22Rv1 (cell line): ENCODE measurements around the gene TMEM222.

Source experiments
- H3K27ac ChIP-seq: fragments of 450-650 bp; 2 replicates; pipeline ENCODE4 v1.5.1; 2017
- ZFX ChIP-seq: fragments of 450-650 bp; IDR thresholded peaks from 2 replicates; pipeline ENCODE4 v1.6.1; 2017; ENCODE audit warnings: antibody characterized with exemption, borderline replicate concordance
- TF ChIP-seq, protein P1 (sequence below): fragments of 450-650 bp; IDR thresholded peaks from 2 replicates; pipeline ENCODE4 v1.5.1; 2017; ENCODE audit warnings: mild to moderate bottlenecking

The TMEM222 gene

GRCh38 chr1:27342778-27343638, 21.0 kb downstream of the TMEM222 start:
- no peak for TF ChIP-seq ZFX
- TF ChIP-seq, protein P1, sequence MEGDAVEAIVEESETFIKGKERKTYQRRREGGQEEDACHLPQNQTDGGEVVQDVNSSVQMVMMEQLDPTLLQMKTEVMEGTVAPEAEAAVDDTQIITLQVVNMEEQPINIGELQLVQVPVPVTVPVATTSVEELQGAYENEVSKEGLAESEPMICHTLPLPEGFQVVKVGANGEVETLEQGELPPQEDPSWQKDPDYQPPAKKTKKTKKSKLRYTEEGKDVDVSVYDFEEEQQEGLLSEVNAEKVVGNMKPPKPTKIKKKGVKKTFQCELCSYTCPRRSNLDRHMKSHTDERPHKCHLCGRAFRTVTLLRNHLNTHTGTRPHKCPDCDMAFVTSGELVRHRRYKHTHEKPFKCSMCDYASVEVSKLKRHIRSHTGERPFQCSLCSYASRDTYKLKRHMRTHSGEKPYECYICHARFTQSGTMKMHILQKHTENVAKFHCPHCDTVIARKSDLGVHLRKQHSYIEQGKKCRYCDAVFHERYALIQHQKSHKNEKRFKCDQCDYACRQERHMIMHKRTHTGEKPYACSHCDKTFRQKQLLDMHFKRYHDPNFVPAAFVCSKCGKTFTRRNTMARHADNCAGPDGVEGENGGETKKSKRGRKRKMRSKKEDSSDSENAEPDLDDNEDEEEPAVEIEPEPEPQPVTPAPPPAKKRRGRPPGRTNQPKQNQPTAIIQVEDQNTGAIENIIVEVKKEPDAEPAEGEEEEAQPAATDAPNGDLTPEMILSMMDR, result no peak
- H3K27ac ChIP-seq, result peak overlapping the region; percentile 76

GRCh38 chr1:27343639-27344025, 21.7 kb downstream of the TMEM222 start:
- no peak for TF ChIP-seq ZFX
- TF ChIP-seq, protein P1, result no peak
- peak overlapping the region; percentile 76 for H3K27ac ChIP-seq

GRCh38 chr1:27345272-27345671, 23.3 kb downstream of the TMEM222 start:
- TF ChIP-seq, protein P1, result no peak
- no peak overlapping the region for H3K27ac ChIP-seq

- no peak overlapping the region for H3K27ac ChIP-seq
- TF ChIP-seq ZFX, result no peak
- TF ChIP-seq, protein P1, result no peak
These were observed 24.4 kb downstream of the TMEM222 start for GRCh38 chr1:27346357-27346756.

DNA sequence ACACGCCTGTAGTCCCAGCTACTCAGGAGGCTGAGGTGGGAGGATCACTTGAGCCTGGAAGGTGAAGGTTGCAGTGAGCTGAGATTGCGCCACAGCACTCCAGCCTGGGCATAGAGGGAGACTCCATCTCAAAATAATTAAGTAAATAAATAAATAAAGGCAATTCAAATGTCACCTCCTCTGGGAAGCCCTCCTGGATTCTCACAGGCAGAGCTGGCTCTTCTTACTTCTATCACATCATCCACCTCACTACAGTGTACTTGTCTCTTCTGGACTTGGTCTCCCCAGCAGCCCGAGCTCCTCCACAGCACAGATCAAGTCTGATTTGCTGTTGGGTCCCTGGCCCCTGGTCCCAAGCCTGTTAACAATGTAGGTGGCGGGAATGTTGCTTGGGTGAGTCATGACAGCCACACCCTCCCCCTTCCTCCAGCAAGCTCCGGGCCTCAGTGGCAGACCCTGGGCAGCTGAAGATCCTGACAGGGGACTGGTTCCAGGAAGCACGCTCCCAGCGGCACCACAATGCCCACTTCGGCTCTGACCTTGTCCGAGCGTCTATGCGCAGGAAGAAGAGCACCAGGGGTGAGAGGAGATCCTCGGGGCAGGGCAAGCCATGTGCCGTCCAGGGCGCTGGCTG, 25.1 kb downstream of the TMEM222 start:
- TF ChIP-seq, protein P1, result no peak
- TF ChIP-seq ZFX, result no peak
- H3K27ac ChIP-seq, result peak overlapping the region; percentile 91

DNA sequence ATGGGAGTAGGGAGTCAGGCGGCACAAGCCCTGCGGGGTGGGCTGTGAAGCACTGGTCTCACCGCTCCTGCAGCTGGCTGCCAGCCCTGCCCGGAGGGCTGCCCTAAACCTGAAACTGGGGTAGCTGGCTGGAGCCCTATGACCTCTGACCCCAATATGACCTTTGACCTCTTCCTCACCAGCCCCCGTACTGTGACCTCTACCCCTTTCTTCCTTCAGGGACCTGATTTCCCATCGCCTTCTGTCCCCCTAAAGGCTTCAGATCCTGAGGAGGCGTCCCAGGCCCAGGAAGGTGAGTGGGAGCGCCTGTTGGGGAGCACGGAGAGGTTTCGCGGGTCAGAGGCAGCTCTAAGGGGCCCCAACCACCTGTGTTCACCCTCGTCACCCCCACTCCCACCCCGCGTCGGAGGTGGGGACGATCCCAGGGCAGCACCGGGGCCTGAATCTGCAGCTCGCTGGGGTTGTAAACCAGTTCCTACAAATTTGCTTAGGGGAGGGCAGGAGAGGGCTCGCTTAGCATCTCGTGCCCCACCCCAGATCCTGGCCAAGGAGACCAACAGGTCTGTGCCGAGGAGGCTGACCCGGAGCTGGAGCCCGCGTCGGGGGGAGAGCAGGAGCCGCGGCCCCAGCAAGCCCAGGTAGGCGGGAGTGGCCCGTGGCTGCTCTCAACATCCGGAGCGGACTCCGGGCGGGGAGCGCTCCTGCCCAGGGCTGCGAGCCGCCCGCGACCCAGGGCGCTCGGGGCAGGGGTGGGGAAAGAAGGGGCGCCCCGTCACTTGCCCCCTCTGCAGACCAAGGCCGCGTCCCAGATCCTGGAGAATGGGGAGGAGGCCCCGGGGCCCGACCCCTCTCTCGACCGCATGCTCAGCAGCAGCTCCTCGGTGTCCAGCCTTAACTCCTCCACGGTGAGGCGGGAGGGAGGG, 27.2 kb downstream of the TMEM222 start:
- no peak for TF ChIP-seq ZFX
- TF ChIP-seq, protein P1, result no peak
- peak overlapping the region; percentile 91 for H3K27ac ChIP-seq
